ENCODE data around the gene SYNPO2. TPM values are rescaled to one million over a fixed set of nuclear protein-coding genes. Genes with fewer than 3 reads are reported as not detected.

SYNPO2 gene
- total RNA-seq, 1 experiment from 2014 or later, result 0.87 TPM

DNA sequence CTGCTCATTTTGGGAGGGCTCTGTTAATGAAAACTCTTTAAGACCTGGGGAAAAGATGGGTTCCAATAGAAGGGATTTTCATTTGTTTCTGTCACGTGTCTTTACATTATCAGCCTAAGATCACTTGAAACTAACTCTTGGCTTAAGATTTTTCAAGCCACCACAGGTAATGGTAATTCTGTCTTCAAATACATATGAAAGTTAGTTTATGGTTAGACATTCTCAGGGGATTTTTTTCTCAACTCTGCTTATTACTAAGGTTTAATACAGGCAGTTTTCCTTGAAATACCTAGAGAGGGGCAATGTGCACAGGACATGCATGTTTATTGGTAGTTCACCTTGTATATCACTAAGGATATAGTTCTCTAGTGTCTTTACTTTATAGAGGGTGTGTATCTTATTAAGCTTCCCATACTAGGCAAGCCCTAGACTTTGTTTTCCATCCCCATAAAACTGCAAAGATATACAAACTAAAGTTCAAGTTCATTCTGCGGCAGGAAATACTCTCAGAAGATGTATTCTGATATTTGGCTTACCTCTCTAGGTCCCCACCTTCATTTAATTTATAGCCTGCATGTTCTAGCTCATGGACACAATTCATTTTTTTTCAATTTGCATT, 208.7 kb downstream of the SYNPO2 start:
- no peaks in the 10 kb centered on the region for H3K9me2 ChIP-seq (ENCODE audit: insufficient read depth)
- TF ChIP-seq, protein P1, sequence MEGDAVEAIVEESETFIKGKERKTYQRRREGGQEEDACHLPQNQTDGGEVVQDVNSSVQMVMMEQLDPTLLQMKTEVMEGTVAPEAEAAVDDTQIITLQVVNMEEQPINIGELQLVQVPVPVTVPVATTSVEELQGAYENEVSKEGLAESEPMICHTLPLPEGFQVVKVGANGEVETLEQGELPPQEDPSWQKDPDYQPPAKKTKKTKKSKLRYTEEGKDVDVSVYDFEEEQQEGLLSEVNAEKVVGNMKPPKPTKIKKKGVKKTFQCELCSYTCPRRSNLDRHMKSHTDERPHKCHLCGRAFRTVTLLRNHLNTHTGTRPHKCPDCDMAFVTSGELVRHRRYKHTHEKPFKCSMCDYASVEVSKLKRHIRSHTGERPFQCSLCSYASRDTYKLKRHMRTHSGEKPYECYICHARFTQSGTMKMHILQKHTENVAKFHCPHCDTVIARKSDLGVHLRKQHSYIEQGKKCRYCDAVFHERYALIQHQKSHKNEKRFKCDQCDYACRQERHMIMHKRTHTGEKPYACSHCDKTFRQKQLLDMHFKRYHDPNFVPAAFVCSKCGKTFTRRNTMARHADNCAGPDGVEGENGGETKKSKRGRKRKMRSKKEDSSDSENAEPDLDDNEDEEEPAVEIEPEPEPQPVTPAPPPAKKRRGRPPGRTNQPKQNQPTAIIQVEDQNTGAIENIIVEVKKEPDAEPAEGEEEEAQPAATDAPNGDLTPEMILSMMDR (conservative IDR thresholded peaks at IDR 0.05), result no peak
- TF ChIP-seq EZH2 (IDR thresholded peaks at IDR 0.05; ENCODE audit: low read depth), result no peak
- intact Hi-C loops (cut with micrococcal nuclease; ENCODE audit: unreplicated experiment), result no loop called here
- H3F3A ChIP-seq (ENCODE audit: insufficient read depth, low read depth), result peaks cover 7% of the 10 kb centered on the region; the same call in 1 of the 2 replicates
- DNase-seq, result no peak
- H3K4me3 ChIP-seq, result no peak overlapping the region
- H3K36me3 ChIP-seq (ENCODE audit: low read depth), result no peaks in the 10 kb centered on the region
- H2AFZ ChIP-seq, result no peak overlapping the region
- no peak overlapping the region for H3K4me2 ChIP-seq
- no peaks in the 10 kb centered on the region for H3K27me3 ChIP-seq (ENCODE audit: insufficient read depth, low read depth)
- ChIA-PET CTCF (no interaction called here), POLR2A (ENCODE audit: unreplicated experiment) (no interaction called here)
- H3K4me1 ChIP-seq (replicated peaks; ENCODE audit: insufficient read depth), result peaks cover 16% of the 10 kb centered on the region
- no TSS peak for BruUV-seq (replicated peaks)
- H4K20me1 ChIP-seq (ENCODE audit: insufficient read depth), result no peaks in the 10 kb centered on the region
- no peaks in the 10 kb centered on the region for H3K9me3 ChIP-seq (ENCODE audit: insufficient read depth, low read depth)
- H3K79me2 ChIP-seq (ENCODE audit: low read depth), result no peaks in the 10 kb centered on the region
- no peak overlapping the region for H3K27ac ChIP-seq

DNA sequence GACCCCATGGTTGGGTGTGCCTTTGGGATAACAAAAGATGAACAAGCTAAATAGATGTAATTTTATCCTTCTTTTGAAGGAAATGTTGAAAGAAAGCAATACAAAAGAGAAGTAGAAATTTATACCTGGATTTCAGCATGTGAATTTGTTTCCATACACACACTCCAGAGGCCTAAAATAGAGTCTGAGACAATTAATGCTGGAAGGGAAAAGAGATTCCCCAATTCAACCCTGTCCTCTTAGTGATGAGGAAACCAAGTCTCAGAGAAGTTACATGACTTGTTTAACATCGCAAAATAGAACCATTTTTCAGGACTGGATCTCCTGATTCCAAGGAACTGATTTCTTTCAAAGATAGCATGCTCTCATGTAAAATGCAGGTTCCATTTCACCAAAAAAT, 209.7 kb downstream of the SYNPO2 start:
- H3K4me2 ChIP-seq, result no peak overlapping the region
- H3K79me2 ChIP-seq (ENCODE audit: low read depth), result no peaks in the 10 kb centered on the region
- H2AFZ ChIP-seq, result no peak overlapping the region
- intact Hi-C loops (cut with micrococcal nuclease; ENCODE audit: unreplicated experiment), result no loop called here
- DNase-seq, result no peak
- no peak overlapping the region for H3K27ac ChIP-seq
- ChIA-PET POLR2A (ENCODE audit: unreplicated experiment) (no interaction called here), CTCF (no interaction called here)
- peaks cover 22% of the 10 kb centered on the region for H3K4me1 ChIP-seq (replicated peaks; ENCODE audit: insufficient read depth)
- no peaks in the 10 kb centered on the region for H3K9me2 ChIP-seq (ENCODE audit: insufficient read depth)
- no peaks in the 10 kb centered on the region for H4K20me1 ChIP-seq (ENCODE audit: insufficient read depth)
- BruUV-seq (replicated peaks), result no TSS peak
- no peaks in the 10 kb centered on the region for H3K36me3 ChIP-seq (ENCODE audit: low read depth)
- TF ChIP-seq, protein P1 (conservative IDR thresholded peaks at IDR 0.05), result no peak
- TF ChIP-seq EZH2 (IDR thresholded peaks at IDR 0.05; ENCODE audit: low read depth), result no peak
- H3F3A ChIP-seq (ENCODE audit: insufficient read depth, low read depth), result peaks cover 13% of the 10 kb centered on the region
- H3K27me3 ChIP-seq (ENCODE audit: insufficient read depth, low read depth), result no peaks in the 10 kb centered on the region
- H3K4me3 ChIP-seq, result no peak overlapping the region
- H3K9me3 ChIP-seq (ENCODE audit: insufficient read depth, low read depth), result no peaks in the 10 kb centered on the region

DNA sequence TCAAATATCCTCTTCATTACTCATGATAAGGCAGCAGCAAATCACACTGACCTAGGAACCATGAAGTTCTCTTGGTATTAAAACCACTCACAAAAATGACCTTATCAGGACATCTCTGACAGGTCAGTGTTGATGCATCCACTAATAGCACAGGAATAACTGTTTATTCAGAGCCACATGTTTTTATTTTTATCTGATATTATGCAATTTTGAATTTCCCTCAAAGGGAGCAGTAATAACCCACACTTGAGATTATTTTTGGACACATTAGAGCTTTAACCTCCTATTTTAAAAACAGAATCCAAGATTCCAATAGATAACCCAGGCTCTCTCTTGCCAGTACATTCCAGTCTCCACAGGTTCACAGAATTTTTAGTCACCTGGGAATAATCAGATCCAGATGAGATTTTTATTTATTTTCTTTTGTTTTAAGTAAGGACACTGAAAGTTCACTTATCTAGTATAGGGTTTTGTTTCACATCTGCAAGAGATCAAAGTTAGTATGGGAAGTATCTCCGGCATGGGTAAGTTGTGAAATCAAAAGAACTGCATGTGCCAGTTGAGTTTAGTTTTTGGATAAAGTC, 210.7 kb downstream of the SYNPO2 start:
- Histone ChIP-seq H4K20me1 (ENCODE audit: insufficient read depth) (no peaks in the 10 kb centered on the region), H3K4me2 (no peak overlapping the region), H3K4me3 (no peak overlapping the region), H3K9me3 (ENCODE audit: insufficient read depth, low read depth) (no peaks in the 10 kb centered on the region), H3F3A (ENCODE audit: insufficient read depth, low read depth) (peaks cover 18% of the 10 kb centered on the region), H3K79me2 (ENCODE audit: low read depth) (no peaks in the 10 kb centered on the region), H3K4me1 (replicated peaks; ENCODE audit: insufficient read depth) (peaks cover 24% of the 10 kb centered on the region), H3K27me3 (ENCODE audit: insufficient read depth, low read depth) (no peaks in the 10 kb centered on the region), H3K27ac (no peak overlapping the region), H3K9me2 (ENCODE audit: insufficient read depth) (no peaks in the 10 kb centered on the region), H3K36me3 (ENCODE audit: low read depth) (no peaks in the 10 kb centered on the region), H2AFZ (no peak overlapping the region)
- TF ChIP-seq, protein P1 (conservative IDR thresholded peaks at IDR 0.05), result no peak
- TF ChIP-seq EZH2 (IDR thresholded peaks at IDR 0.05; ENCODE audit: low read depth), result no peak
- no TSS peak for BruUV-seq (replicated peaks)
- no peak for DNase-seq
- CTCF ChIA-PET, result no interaction called here
- POLR2A ChIA-PET (ENCODE audit: unreplicated experiment), result interaction anchor here (0.7 kb wide), 1 partner anchor 126 kb away, joined by 3 read pairs; no protein-coding TSS in a partner anchor
- intact Hi-C loops (cut with micrococcal nuclease; ENCODE audit: unreplicated experiment), result no loop called here

Measured in PC-9 (cell line).